GM18951 (cell line): ENCODE data around the gene ST6GALNAC1.
"Not testable (repeated sequence)": the region's sequence is repeated elsewhere in the genome, so short reads cannot be mapped to it uniquely, and the experiment has no call there.

Experiments used
- POLR2A ChIP-seq: IDR thresholded peaks from 4 replicates; pipeline ENCODE4 v1.6.1; 2011; ENCODE audit warnings: mild to moderate bottlenecking; ENCODE audit not compliant: insufficient read length, insufficient read depth; ENCODE audit errors: extremely low read depth
- in situ Hi-C: fragments of 300-500 bp; cut with MboI; formaldehyde crosslinking; loops from one replicate; pipeline ENCODE4 v1.12.0; 2022; ENCODE audit warnings: low sequenced_read_pairs, mixed read lengths, inconsistent platforms; ENCODE audit not compliant: unreplicated experiment

The ST6GALNAC1 gene

GRCh38 chr17:76626442-76626841 lies 17.1 kb downstream of the ST6GALNAC1 start:
- in situ Hi-C loops, result no loop called here
- TF ChIP-seq POLR2A, result no peak

GRCh38 chr17:76625496-76625895 lies 18.1 kb downstream of the ST6GALNAC1 start:
- in situ Hi-C loops, result no loop called here
- no peak for TF ChIP-seq POLR2A

- no peak for TF ChIP-seq POLR2A
These were observed 20.0 kb downstream of the ST6GALNAC1 start for GRCh38 chr17:76623271-76624146.

GRCh38 chr17:76617838-76618237 lies 25.7 kb downstream of the ST6GALNAC1 start:
- no peak for TF ChIP-seq POLR2A
- in situ Hi-C loops, result no loop called here

More at GRCh38 chr17:76623271-76624146, 20.0 kb downstream of the ST6GALNAC1 start:
- in situ Hi-C loops, result loop anchor here (5.0 kb wide), 1 partner anchor 101 kb away; no protein-coding TSS in a partner anchor

GRCh38 chr17:76614912-76615617 lies 28.5 kb downstream of the ST6GALNAC1 start:
- in situ Hi-C loops, result no loop called here
- no peak for TF ChIP-seq POLR2A

GRCh38 chr17:76614064-76614759 lies 29.3 kb downstream of the ST6GALNAC1 start:
- in situ Hi-C loops, result not testable (repeated sequence)

- in situ Hi-C loops, result no loop called here
- TF ChIP-seq POLR2A, result no peak
These were observed 30.3 kb downstream of the ST6GALNAC1 start for GRCh38 chr17:76612977-76613851.

- in situ Hi-C loops, result no loop called here
These were observed 31.1 kb downstream of the ST6GALNAC1 start for GRCh38 chr17:76612465-76612864.

GRCh38 chr17:76611758-76612157 lies 31.8 kb downstream of the ST6GALNAC1 start:
- in situ Hi-C loops, result no loop called here
- TF ChIP-seq POLR2A, result no peak

More at GRCh38 chr17:76612465-76612864, 31.1 kb downstream of the ST6GALNAC1 start:
- TF ChIP-seq POLR2A, result no peak

- in situ Hi-C loops, result not testable (repeated sequence)
These were observed 32.3 kb downstream of the ST6GALNAC1 start for GRCh38 chr17:76611080-76611749.

GRCh38 chr17:76606685-76607084 lies 36.9 kb downstream of the ST6GALNAC1 start:
- in situ Hi-C loops, result not testable (repeated sequence)

GRCh38 chr17:76601065-76601464 lies 42.5 kb downstream of the ST6GALNAC1 start:
- in situ Hi-C loops, result no loop called here
- TF ChIP-seq POLR2A, result no peak
